HTR-8/SVneo (cell line): ENCODE data around the gene BNIP5.
"Not testable (repeated sequence)": the region's sequence is repeated elsewhere in the genome, so short reads cannot be mapped to it uniquely, and the experiment has no call there.

Source experiments
- DNase-seq: peaks from one replicate; pipeline ENCODE4 v3.0.0; 2011; ENCODE audit warnings: low spot score, mixed read lengths; ENCODE audit not compliant: insufficient read length
- FAIRE-seq: peaks from 2 replicates; lab custom pipeline; 2011; peaks lifted over from hg19 to GRCh38; lab: Jason Lieb, UNC

BNIP5 gene

DNA sequence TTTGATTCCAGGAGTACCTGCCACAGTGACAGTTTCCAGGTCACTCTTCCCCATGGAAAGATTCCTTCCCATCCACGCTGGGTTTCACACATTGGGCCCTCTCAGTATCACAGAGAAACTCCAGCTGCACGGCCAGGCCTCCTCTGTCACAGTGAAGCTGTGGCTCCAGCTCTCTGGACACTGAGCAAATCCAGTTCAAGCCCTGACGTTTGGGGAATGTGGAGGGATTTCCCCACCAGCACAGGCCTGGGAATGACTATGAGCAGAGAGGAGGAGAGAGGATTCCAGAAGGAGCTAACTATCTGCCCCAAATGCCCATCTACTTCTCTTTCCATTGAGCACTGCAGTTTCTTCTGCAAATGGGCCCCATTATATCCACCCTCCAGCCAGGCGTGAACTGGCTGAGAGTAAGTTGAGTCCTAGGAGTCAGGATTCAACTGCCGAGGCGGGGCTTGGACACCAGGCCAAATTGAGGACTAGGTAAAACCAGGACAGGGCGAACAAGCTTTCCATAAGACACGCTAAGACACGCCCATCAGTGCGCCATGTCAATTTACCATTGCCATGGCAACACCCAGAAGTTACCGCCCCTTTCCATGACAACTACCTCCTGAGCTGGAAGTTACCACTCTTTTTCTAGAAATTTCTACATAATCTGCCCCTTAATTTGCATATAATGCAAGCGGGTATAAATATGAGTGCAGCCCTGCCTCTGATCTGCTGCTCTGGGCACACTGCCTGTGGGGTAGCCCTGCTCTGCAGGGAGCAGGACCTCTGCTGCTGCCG lies 9.2 kb upstream of the BNIP5 start:
- FAIRE-seq (peak; percentile 54), DNase-seq (no peak)

DNA sequence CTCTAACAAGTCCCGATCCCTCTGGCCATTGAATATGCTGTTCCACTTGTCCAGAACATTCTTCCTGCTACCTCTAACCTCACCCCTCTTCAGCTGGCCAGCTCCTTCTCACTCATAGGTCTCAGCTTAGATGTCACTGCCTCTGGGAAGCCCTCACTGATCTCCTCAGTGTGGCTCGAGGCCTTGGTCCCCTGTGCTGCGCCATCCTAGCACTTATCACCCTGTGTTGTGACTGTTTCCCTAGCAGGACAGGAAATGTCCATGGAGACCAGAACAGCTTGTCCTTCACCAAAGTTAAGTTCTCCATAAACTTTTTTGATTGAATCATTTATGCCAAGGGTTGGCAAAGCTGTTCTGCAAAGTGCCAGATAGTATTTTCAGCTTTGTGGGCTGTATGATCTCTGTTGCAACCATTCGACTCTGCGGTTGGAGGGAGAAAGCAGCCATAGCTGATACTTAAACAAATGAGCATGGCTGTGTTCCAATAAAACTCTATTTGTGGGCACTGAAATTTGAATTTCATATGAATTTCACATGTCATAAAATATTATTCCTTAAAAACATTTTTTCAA lies 6.5 kb upstream of the BNIP5 start:
- FAIRE-seq (no peak), DNase-seq (no peak)

DNA sequence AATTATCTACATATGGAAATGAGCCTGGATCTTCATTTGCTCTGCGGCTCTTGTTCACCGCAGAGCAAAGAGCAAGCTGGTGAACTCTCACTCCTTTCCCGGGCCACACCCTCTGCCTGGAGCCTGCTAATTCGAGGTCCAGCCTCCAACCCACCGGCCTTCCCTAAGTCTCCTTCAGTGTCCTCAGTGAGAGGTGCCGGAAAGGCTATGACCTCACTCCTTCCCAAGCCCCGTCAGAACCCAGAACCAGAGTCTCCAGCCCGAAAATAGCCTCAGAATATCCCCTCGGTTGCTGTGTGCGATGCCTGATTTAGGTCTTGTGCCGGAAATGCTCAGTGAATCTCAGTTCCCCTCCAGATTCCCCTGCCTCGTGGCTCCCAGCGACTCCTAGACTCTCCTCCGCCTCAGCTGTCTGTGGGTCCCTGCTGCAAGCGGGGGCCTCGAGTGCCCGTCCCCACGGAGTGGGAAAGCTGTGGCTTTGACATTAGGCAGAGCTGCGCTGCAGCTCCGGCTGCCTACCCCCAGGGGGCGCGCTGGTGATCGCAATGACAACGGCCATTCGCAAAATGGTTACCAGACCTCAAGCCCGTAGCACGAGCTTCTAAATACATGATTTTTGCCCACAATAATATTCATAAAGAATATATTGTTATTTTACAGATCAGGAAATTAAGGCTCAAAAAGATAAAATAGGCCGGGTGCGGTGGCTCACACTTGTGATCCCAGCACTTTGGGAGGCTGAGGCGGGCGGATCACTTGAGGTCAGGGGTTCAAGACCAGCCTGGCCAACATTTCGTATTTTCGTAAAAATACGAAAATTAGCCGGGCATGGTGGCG lies 4.1 kb upstream of the BNIP5 start:
- peak; percentile 36 for FAIRE-seq
- DNase-seq: peak; percentile 81

DNA sequence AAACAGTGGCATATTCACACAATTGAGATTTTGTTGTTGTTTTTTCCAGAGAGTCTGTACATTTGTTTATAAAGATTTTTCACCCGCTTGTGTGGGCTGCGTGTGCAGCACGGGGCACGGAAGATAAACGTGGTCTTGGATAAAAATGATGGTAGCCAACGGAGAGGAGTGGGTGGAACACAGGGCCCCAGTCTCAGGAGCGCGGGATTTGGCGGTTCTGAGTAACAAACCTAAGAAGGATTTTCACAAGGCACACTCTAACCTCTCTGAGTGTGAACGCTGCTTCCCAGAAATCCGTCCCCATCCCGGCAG lies 3.6 kb upstream of the BNIP5 start:
- no peak for DNase-seq
- no peak for FAIRE-seq

DNA sequence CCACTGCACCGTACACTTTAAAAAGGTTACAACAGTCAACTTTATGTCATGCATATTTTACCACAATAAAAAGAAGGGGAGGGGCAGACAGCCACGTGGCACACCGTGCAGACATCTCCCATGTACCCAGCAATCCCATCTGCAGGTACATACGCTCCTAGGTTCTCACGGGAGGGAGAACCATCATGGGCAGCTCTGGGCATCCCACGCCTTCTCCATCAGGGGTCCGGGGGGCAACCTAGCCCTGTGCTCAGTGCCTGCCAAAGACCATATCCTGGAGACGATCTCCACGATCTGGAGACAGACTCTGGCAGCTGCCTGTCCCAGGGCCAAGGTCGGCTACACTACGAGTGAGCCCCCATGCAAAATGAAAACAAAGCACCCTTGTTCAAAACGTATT lies 2.5 kb upstream of the BNIP5 start:
- DNase-seq (no peak), FAIRE-seq (no peak)

DNA sequence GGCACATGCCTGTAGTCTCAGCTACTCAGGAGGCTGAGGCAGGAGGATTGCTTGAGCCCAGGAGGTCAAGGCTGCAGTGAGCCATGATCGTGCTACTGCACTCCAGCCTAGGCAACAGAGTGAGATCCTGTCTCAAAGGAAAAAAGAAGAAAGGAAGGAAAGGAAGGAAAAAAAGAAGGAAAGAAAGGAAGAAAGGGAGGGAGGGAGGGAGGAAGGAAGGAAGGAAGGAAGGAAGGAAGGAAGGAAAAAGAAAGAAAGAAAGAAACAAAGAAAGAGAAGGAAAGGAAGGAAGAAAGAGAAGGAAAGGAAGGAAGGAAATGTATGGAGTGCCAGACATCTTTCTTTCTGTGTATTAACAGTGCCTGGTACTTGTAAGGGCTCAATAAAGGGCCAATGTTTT lies 1.5 kb upstream of the BNIP5 start:
- DNase-seq, FAIRE-seq: not testable (repeated sequence)

DNA sequence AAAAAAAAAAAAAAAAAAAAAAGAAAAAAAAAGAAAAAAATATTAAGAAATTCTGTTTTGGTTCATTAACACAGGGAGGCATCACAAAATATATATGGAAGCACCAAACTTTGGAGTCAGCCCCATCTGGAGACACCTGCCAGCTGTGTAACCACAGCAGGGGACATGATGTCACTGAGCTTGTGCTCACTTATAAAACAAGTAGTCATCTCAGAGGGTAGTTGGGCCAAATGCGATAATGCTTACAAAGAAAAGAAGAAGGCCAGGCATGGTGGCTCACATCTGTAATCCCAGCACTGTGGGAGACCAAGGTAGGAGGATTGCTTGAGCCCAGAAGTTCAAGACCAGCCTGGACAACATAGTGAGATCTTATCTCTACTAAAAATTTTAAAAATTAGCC lies 1.1 kb upstream of the BNIP5 start:
- DNase-seq: no peak
- no peak for FAIRE-seq

DNA sequence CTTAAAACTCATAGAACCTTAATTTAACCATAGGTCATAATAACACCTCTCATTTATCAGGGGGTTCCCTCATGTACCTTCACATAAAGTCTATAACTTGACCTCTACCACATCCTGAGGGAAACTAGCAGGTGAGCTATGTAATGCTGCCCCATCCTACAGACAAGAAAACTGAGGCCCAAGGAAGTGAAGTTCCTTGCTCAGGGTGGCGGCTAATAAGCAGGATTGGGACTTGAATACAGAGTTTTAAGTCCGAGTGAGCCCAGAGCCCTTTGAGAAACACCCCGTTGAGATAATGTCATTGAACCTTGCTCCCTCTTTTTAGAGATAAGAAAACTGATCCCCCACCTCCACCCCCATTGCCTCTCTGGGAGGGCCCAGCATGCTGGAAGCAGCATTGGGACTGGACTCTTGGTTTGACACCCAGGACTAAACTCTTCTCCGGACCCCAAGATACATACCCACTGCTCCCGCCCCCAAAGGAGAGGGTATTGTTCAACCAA lies 429 bp downstream of the BNIP5 start:
- DNase-seq (no peak), FAIRE-seq (no peak)

DNA sequence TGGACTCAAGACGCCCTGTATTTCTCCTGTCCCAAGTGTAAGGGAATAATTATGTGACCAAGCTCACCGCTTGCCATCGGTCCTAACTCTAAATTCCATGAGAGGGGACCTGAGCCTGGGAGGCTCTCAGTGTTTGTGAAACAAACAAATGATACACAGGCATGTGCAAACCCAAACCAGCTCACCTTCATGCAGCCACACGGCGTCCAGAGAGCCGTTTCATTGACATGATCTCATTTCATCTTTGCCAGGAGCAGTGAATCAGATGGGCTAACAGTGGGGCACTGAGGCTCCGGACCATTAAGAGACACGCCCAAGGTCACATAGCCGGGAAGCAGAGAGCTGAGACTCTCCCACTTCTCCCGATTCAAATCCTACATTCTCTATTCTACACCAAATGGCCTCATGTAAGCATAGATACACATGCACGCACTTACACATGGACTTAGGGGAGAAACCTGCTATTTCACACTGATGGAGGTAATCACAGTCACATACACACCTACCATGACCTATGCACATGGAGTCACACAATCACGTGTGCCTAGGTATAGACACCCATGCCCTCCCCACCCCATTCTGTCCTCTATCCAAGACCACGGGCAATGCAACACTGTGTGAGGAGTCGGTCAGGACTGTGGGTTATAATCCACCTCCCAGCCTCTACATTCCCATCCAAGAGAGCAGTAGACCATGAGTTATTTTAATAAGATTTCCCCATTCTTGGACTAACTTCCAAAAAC lies 1.1 kb downstream of the BNIP5 start:
- no peak for DNase-seq

DNA sequence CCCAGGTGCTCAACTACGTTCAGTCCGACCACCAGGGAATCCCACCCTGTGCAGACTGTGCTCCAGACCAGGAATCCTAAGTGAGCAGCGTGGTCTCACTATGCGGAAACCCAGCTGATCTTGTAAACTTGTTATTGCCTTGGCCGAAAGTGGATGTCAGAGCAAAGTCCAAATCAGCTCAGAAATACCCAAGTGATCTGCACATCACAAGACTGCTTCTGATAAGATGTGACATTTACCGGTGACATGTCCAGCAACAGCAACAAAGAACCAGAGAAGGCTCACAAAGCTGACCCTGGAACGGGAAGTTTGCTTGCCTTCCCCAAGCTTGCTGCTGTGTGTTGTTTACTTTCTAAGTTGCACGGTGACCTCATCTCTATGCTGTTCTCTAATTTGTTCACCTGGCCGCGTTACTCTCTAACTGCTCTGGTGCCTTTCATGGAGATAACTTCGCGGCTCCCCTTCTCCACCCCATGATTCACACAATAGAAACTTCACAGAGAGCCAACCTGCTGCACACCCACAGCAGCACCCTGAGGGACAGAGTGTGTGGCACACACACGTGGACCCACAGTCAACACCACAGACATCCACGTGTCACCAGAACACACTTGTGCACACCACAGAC lies 1.7 kb downstream of the BNIP5 start:
- peak; percentile 26 for FAIRE-seq
- DNase-seq: no peak

More for the DNA sequence above, 1.1 kb downstream of the BNIP5 start:
- no peak for FAIRE-seq

DNA sequence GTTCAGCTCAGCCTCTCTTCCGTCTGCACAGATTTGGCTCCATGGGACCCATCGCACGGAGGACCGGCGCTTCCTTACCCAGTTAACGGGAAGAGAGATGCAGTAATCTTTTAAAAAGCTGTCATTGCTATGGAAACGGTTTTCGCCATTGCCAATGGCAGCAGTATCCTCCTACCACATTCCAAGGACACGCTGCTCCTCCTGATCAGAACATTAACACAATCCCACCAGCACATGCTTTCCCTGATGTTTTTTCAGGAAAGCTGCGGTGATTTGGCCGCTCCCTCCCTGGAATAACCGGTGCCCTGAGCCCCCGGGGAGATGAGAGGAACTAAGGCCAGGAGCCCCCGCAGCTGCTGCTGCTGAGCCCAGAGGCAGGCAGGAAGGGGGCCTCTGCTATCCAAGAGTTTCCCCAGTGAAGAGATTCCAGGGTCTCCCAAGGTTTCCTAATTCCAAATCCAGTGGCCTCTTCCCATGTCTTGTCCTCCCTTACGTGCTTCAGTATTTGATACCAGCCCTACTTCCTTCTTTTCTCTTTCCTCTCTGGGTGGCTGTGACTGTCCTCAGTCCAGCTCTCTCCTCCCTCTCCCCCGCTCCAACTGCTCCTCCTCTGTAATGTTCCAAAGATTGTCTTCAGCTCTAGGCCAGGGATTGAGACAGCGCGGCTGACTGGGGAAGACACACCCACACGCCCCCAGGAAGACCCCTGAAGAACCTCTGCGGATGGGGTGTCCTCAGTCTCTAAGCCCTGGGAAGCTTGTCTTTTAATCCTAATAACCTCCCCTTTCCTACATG lies 2.6 kb downstream of the BNIP5 start:
- DNase-seq: no peak
- no peak for FAIRE-seq

DNA sequence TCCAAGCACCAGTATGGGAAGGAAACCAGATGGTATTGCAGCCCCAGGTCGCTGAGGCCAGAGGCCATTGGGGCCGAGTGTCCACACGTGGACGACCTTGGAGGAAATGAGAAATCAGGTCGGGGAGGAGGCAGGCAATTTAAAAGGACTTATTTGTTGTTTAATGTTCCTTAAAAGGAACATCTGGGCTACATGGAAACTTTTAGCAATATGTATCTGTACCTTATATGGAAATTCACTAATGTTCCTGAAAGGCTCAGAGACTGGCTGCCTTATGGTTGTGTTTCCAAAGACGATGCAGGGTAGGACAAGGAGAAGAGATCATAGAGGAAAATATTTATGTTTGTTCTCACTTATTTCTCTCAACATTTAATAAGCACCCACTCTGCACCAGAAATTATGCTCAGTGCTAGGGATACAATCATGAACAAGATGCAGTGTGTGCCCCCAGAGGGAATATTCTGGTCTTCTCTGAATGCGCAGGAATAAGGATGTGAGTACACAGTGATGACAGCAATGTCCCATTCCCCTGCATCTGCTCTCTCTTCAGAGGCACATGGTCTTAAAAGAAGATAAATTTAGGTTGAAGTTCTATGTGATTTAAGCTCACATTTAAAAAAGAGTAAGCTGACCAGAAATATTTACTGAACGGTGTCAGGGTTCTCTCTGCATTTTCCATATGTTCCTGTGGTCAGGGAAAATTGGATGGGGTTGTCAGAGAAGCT lies 3.4 kb downstream of the BNIP5 start:
- FAIRE-seq (no peak), DNase-seq (no peak)

DNA sequence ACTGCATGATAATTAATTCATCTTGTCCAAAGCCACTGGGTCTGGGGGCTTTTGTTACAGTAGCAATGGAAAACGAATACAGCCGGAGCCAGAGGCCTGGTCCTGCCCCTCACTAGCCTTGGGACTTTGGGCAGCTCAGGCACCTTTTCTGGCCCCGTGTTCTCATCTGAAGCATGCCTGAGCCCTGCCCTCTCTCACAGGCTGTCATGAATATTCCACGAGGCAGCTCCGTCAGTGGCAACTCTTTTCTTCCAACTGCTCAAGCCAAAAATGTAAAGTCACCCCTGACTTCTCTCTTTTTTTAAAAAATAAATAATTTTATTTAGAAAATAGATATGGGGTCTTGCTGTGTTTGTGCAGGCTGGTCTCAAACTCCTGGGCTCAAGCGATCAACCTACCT lies 5.3 kb downstream of the BNIP5 start:
- DNase-seq (no peak), FAIRE-seq (no peak)

DNA sequence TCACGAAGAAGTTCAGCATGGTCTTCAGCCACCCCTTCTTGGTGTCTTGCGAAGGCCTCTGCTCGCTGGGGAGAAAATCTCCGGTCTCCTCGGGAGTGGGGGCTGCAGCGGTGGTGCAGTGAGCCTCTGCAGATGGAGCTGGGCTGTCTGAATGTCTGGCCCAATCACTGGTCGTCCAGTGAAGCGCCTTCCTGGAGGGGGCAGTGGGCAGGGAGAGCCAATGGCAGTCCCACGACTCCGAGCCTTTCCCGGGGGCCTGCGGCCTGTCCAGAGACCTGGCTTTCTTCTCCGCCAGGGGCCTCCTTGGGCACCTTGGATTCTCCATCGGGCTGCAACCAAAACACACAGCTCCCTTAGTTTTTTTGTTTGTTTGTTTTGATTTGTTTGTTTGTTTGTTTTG lies 6.3 kb downstream of the BNIP5 start:
- FAIRE-seq (no peak), DNase-seq (no peak)

DNA sequence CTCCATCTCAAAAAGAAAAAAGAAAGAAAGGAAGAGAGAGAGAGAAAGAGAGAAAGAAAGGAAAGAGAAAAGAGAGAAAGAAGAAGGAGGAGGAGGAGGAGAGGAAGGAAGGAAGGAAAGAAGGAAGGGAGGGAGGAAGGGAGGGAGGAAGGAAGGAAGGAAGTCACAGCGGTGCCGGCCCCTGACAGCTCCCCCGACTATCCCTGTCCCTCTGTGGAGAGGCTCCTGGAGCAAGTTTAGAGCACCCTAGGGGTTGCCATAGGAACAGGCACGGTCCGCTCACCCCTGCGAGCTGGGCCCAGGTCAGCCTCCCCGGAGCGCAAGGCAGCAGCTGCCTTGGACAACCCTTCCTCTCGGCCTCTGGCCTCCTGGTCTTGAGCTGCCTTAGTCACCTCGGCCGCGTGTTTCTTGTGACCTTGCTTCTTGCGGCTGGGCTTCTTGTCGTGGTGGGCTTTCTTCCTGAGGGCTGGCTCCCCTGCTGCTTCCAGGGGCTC lies 6.8 kb downstream of the BNIP5 start:
- FAIRE-seq (no peak), DNase-seq (no peak)

DNA sequence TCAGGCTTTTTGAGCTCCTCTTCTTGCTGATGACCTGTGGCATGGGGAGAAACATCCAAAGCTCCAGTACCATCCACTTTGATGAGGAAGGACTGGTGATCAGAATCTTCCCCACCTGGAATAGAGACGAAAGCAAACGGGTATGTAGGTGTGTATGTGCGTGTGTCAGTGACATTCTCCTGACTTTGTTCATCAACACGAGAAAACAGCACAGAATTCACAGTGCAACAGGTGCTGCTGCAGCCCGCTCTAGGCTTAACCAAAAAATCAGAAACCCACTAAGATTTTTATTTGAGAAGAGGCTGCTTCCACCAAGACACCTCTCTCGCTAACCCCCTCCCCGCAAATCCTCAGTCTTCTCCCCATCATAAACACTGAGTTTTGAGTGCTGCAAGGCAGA lies 8.1 kb downstream of the BNIP5 start:
- no peak for FAIRE-seq
- DNase-seq: no peak

DNA sequence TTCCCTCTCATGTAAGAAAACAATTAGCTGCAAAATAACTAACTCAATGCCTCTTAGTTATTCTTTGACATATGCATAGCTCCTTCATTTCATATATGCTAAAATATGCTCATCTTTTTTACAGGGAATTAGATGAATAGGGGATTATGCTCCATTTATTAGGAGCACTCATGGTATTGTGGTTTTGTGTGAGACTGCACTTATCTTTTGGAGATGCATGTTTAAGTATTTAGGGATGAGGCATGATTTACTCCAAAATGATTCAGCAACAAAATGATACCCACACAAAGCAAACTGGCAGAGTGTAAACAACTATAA lies 8.8 kb downstream of the BNIP5 start:
- FAIRE-seq (no peak), DNase-seq (no peak)

DNA sequence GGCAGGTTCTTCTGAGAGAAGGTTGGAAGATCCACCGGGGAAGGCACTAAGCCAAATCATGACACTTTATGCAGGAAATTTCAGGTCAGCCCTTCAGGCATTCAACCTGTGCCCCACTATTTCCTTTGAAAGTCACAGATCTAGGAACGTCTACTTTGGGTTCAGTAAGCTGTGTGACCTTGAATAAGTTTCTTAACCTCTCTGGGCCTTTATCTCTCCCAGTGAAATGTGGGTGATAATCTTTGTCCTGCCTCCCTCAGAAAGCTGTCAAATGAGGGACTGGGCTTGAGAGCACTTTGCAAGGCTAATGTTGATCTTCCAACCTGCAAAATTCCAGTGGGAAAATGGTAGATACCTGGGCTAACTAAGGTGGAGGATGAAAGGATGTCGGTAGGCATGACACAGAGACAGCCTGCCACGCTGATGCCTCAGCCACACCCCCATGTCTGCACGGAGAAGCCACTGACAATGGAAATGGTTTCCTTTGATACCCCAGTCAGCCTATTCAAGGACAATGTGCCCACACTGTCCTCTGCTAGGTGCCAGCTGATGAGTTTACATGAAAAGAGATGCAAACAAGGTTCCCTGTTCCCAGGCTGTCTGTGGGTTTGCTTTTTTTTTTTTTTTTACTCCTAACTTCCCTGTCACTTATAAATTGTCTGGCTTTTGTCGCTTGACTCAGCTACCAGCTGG lies 9.3 kb downstream of the BNIP5 start:
- no peak for FAIRE-seq
- DNase-seq: no peak
